Endothelial cell of umbilical vein (primary cell): ENCODE data around the gene SART3. TPM values are rescaled to one million over a fixed set of nuclear protein-coding genes. Genes with fewer than 3 reads are reported as not detected.

Experiments used
- BruUV-seq: library from RNA; stranded (reverse); fragments of 400-500 nt; replicated peaks from 2 replicates; lab custom pipeline; 2021; lab: Mats Ljungman, UMichigan
- CTCF ChIA-PET: fragments of 300-600, 350-600 bp; sonication (Branson Sonifier 250); formaldehyde crosslinking; loops from one replicate; lab custom pipeline; 2021; ENCODE audit warnings: antibody characterized with exemption, inconsistent platforms; lab: Charles Lee
- POLR2A ChIA-PET: fragments of 300-600, 350-600 bp; sonication (Branson Sonifier 250); formaldehyde crosslinking; loops from one replicate; lab custom pipeline; 2021; ENCODE audit warnings: antibody characterized with exemption, inconsistent platforms; lab: Charles Lee
- DNase-seq: peaks from one replicate; pipeline ENCODE4 v3.0.0-alpha.2; 2011; ENCODE audit warnings: low read depth, low spot score
- FAIRE-seq: peaks from 2 replicates; lab custom pipeline; 2011; peaks lifted over from hg19 to GRCh38; lab: Jason Lieb, UNC
- H2AFZ ChIP-seq: 2 replicates; pipeline ENCODE4 v1.6.0; 2012; ENCODE audit warnings: low read depth, low read length, control low read depth, inconsistent platforms
- H3K27ac ChIP-seq: 2 replicates; pipeline ENCODE4 v1.5.1; 2011; ENCODE audit warnings: low read depth, mild to moderate bottlenecking, control low read depth, low read length, moderate library complexity; ENCODE audit not compliant: insufficient read depth
- H3K27me3 ChIP-seq, 2 experiments: 2 replicates each; pipeline versions ENCODE4 v1.6.0 to v1.6.1; 2011; ENCODE audit warnings: low read length in 2 of 2, mixed read lengths in 1 of 2; ENCODE audit not compliant: control insufficient read depth in 2 of 2, insufficient read depth in 2 of 2
- H3K36me3 ChIP-seq, 2 experiments: 2 replicates in 1 of 2; 3 replicates in 1 of 2; pipeline ENCODE4 v1.5.1; 2011; ENCODE audit warnings: low read length in 2 of 2, mild to moderate bottlenecking in 1 of 2, moderate library complexity in 1 of 2; ENCODE audit not compliant: control insufficient read depth in 2 of 2, insufficient read depth in 2 of 2; ENCODE audit errors: extremely low read depth in 1 of 2
- H3K4me1 ChIP-seq: 3 replicates; pipeline ENCODE4 v1.5.1; 2011; ENCODE audit warnings: mild to moderate bottlenecking, low read length; ENCODE audit not compliant: control insufficient read depth, insufficient read depth; ENCODE audit errors: extremely low read depth
- H3K4me2 ChIP-seq: 2 replicates; pipeline ENCODE4 v1.6.1; 2011; ENCODE audit warnings: low read length, control low read depth, mixed read lengths; ENCODE audit not compliant: insufficient read depth
- H3K4me3 ChIP-seq, 3 experiments: fragments of 200-600 bp in 1 of 3; sonication (generic), shearing (Covaris generic) in 1 of 3; replicated peaks in 1 of 3; 2 replicates each; pipeline ENCODE4 v1.5.1; 2011 to 2016; ENCODE audit warnings: control low read depth in 3 of 3, low read length in 3 of 3, mild to moderate bottlenecking in 2 of 3, inconsistent platforms in 1 of 3, low read depth in 1 of 3, moderate library complexity in 1 of 3; ENCODE audit not compliant: insufficient read depth in 1 of 3
- H3K79me2 ChIP-seq: 2 replicates; pipeline ENCODE4 v1.6.0; 2012; ENCODE audit warnings: low read length, inconsistent platforms; ENCODE audit not compliant: control insufficient read depth, insufficient read depth
- H3K9ac ChIP-seq: replicated peaks from 2 replicates; pipeline ENCODE3; 2011; ENCODE audit warnings: low read length, control low read depth; ENCODE audit not compliant: insufficient read depth; ENCODE audit errors: extremely low read depth
- H3K9me1 ChIP-seq: replicated peaks from 3 replicates; pipeline ENCODE4 v1.6.0; 2011; ENCODE audit warnings: mild to moderate bottlenecking, low read length; ENCODE audit not compliant: control insufficient read depth, insufficient read depth; ENCODE audit errors: extremely low read depth
- H3K9me3 ChIP-seq: replicated peaks from 2 replicates; pipeline ENCODE4 v1.5.1; 2012; ENCODE audit warnings: low read length, inconsistent platforms; ENCODE audit not compliant: control insufficient read depth, insufficient read depth
- H4K20me1 ChIP-seq: replicated peaks from 2 replicates; pipeline ENCODE3; 2011; ENCODE audit warnings: mild to moderate bottlenecking, low read length; ENCODE audit not compliant: control insufficient read depth, insufficient read depth; ENCODE audit errors: extremely low read depth
- CTCF ChIP-seq, 2 donors: IDR thresholded peaks; 1 replicate in 1 of 2; 2 replicates in 1 of 2; pipeline ENCODE4 v1.5.1; 2011; ENCODE audit warnings: low read length in 2 of 2, mild to moderate bottlenecking in 2 of 2, moderate library complexity in 2 of 2, control low read depth in 1 of 2, inconsistent platforms in 1 of 2, low read depth in 1 of 2; ENCODE audit not compliant: insufficient read depth in 1 of 2; ENCODE audit errors: extremely low read depth in 1 of 2
- EZH2 ChIP-seq: IDR thresholded peaks from 2 replicates; pipeline ENCODE4 v1.6.1; 2012; ENCODE audit warnings: borderline replicate concordance, low read depth, mild to moderate bottlenecking, moderate library complexity, low read length, inconsistent platforms; ENCODE audit not compliant: severe bottlenecking
- FOS ChIP-seq: IDR thresholded peaks from 2 replicates; pipeline ENCODE4 v1.6.1; 2011; ENCODE audit warnings: mild to moderate bottlenecking, low read length, moderate library complexity, borderline replicate concordance; ENCODE audit not compliant: insufficient read depth
- GATA2 ChIP-seq: IDR thresholded peaks from 2 replicates; pipeline ENCODE4 v1.7.0; 2011; ENCODE audit warnings: low read depth, mild to moderate bottlenecking, moderate library complexity, mixed read lengths, low read length; ENCODE audit not compliant: insufficient read length, insufficient read depth
- JUN ChIP-seq: IDR thresholded peaks from 2 replicates; pipeline ENCODE4 v1.6.1; 2011; ENCODE audit warnings: borderline replicate concordance, low read depth; ENCODE audit not compliant: insufficient read length, insufficient read depth
- MAX ChIP-seq: IDR thresholded peaks from 2 replicates; pipeline ENCODE4 v1.6.1; 2011; ENCODE audit not compliant: insufficient read depth, insufficient read length
- MYC ChIP-seq: IDR thresholded peaks from one replicate; pipeline ENCODE4 v1.6.1; 2011; ENCODE audit warnings: mild to moderate bottlenecking, low read depth, low read length
- POLR2A ChIP-seq: IDR thresholded peaks from 2 replicates; pipeline ENCODE4 v1.6.1; 2012; ENCODE audit warnings: low read depth, mild to moderate bottlenecking, control low read depth, low read length
- POLR2AphosphoS5 ChIP-seq: IDR thresholded peaks from 2 replicates; pipeline ENCODE4 v1.6.1; 2012; ENCODE audit warnings: low read depth, mild to moderate bottlenecking, control low read depth, low read length, moderate library complexity; ENCODE audit not compliant: insufficient read depth
- dilution Hi-C: fragments of 300-500 bp; cut with MboI; formaldehyde crosslinking; loops from one replicate; pipeline ENCODE4 v1.15.0; 2019; ENCODE audit warnings: low sequenced_read_pairs; ENCODE audit not compliant: extremely low pct_ligation_motif_present
- intact Hi-C: fragments of 100-400 bp; cut with micrococcal nuclease; formaldehyde crosslinking; loops from one replicate; pipeline ENCODE4 v1.10.0; 2022
- polyA plus RNA-seq, 4 experiments: library from polyadenylated mRNA; depleted of rRNA in 3 of 4; stranded (reverse) in 3 of 4; unstranded in 1 of 4; fragments of >200 nt; gene quantifications; 2 replicates each; pipeline versions ENCODE4 v1.2.1 to v1.2.3, GENCODE V29; 2011 to 2012; ENCODE audit warnings: missing spikeins in 1 of 4
- total RNA-seq: library from RNA; stranded (reverse); gene quantifications from 2 replicates; pipeline ENCODE4 v1.2.3, GENCODE V29; 2021

The SART3 gene
- total and polyA plus RNA-seq, 2 donors (not counting 3 experiments of a cell fraction or from before 2014, with no cell fraction given), result 13.9 to 50.7 TPM

GRCh38 chr12:108597559-108598471, 36.8 kb upstream of the SART3 start, which contains the start of gene TMEM119:
TSS of gene TMEM119 (minus strand) at chr12:108598084. CDS start at chr12:108592383, 5,701 bp downstream.
- POLR2A ChIA-PET, result interaction anchor here (0.6 kb wide), 1 partner anchor 63 kb away, joined by 3 read pairs; no protein-coding TSS in a partner anchor
- no TSS peak for BruUV-seq
- no peak for DNase-seq

More at GRCh38 chr12:108597559-108598471, 36.8 kb upstream of the SART3 start, which contains the start of gene TMEM119:
- FAIRE-seq, result no peak
- CTCF ChIA-PET, result no interaction called here
- Histone ChIP-seq H3K9me3 (no peaks in the 10 kb centered on the region), H4K20me1 (no peaks in the 10 kb centered on the region), H2AFZ (no peak within 1 kb of the TSS), H3K4me2 (no peak within 1 kb of the TSS), H3K27me3 (no peaks in the 10 kb centered on the region), H3K9ac (no peak within 1 kb of the TSS), H3K79me2 (no peaks in the 10 kb centered on the region), H3K9me1 (no peaks in the 10 kb centered on the region), H3K4me3 (no peak within 1 kb of the TSS), H3K36me3 (no peaks in the 10 kb centered on the region), H3K4me1 (no peaks in the 10 kb centered on the region), H3K27ac (no peak within 1 kb of the TSS)
- TF ChIP-seq JUN, result no peak
- TF ChIP-seq POLR2AphosphoS5, result no peak
- no peak for TF ChIP-seq POLR2A
- no peak for TF ChIP-seq MAX
- TF ChIP-seq CTCF (IDR thresholded peaks at IDR 0.05; ENCODE audit: extremely low read depth in 1 of 2, insufficient read depth in 1 of 2, low read depth in 1 of 2, low read length in 2 of 2), result no peak
- TF ChIP-seq EZH2, result no peak
- TF ChIP-seq MYC, result no peak
- TF ChIP-seq FOS, result no peak
- TF ChIP-seq GATA2, result no peak
- dilution Hi-C loops (no loop called here), intact Hi-C loops (no loop called here)
